ENCODE measurements around the gene SEMA3D.

SEMA3D gene

GRCh38 chr7:85074992-85075391 lies 111.9 kb downstream of the SEMA3D start:
- TF ChIP-seq CTCF (IDR thresholded peaks at IDR 0.05; ENCODE audit: low read depth, low read length), result no peak
- peak; percentile 22 for DNase-seq (ENCODE audit: extremely low read depth, low read depth)

GRCh38 chr7:85074016-85074415 lies 112.8 kb downstream of the SEMA3D start:
- TF ChIP-seq CTCF (IDR thresholded peaks at IDR 0.05; ENCODE audit: low read depth, low read length), result no peak
- no peak for DNase-seq (ENCODE audit: extremely low read depth, low read depth)

- no peak for DNase-seq (ENCODE audit: extremely low read depth, low read depth)
- no peak for TF ChIP-seq CTCF (IDR thresholded peaks at IDR 0.05; ENCODE audit: low read depth, low read length)
Observed at GRCh38 chr7:85070967-85071628, 115.8 kb downstream of the SEMA3D start.

GRCh38 chr7:85068799-85069198 lies 118.1 kb downstream of the SEMA3D start:
- DNase-seq (ENCODE audit: extremely low read depth, low read depth), result peak; percentile 48
- no peak for TF ChIP-seq CTCF (IDR thresholded peaks at IDR 0.05; ENCODE audit: low read depth, low read length)

- no peak for TF ChIP-seq CTCF (IDR thresholded peaks at IDR 0.05; ENCODE audit: low read depth, low read length)
- DNase-seq (ENCODE audit: extremely low read depth, low read depth), result no peak
Observed at GRCh38 chr7:85067371-85067770, 119.5 kb downstream of the SEMA3D start.

- no peak for DNase-seq (ENCODE audit: extremely low read depth, low read depth)
- TF ChIP-seq CTCF (IDR thresholded peaks at IDR 0.05; ENCODE audit: low read depth, low read length), result no peak
Observed at GRCh38 chr7:85065888-85066485, 120.9 kb downstream of the SEMA3D start.

- DNase-seq (ENCODE audit: extremely low read depth, low read depth), result no peak
- no peak for TF ChIP-seq CTCF (IDR thresholded peaks at IDR 0.05; ENCODE audit: low read depth, low read length)
Observed at GRCh38 chr7:85065306-85065705, 121.5 kb downstream of the SEMA3D start.
